Endothelial cell (in vitro differentiated cells): ENCODE measurements around the gene PFDN4. TPM values are rescaled to one million over a fixed set of nuclear protein-coding genes. Genes with fewer than 3 reads are reported as not detected.

ENCODE experiments used
- DNase-seq: peaks from one replicate; pipeline ENCODE4 v3.0.0; 2021; ENCODE audit warnings: low spot score
- H3K27ac Mint-ChIP-seq: one replicate; pipeline ENCODE4 v1.8.0; 2021; ENCODE audit warnings: mixed read lengths, inconsistent platforms; ENCODE audit not compliant: unreplicated experiment
- H3K27me3 Mint-ChIP-seq: one replicate; pipeline ENCODE4 v1.8.0; 2021; ENCODE audit warnings: mild to moderate bottlenecking, moderate library complexity, mixed read lengths, inconsistent platforms; ENCODE audit not compliant: unreplicated experiment
- H3K36me3 Mint-ChIP-seq: one replicate; pipeline ENCODE4 v1.8.0; 2021; ENCODE audit warnings: mild to moderate bottlenecking, low read depth, mixed read lengths, inconsistent platforms; ENCODE audit not compliant: unreplicated experiment
- H3K4me1 Mint-ChIP-seq: one replicate; pipeline ENCODE4 v1.8.0; 2021; ENCODE audit warnings: mild to moderate bottlenecking, mixed read lengths, inconsistent platforms; ENCODE audit not compliant: unreplicated experiment
- H3K4me3 Mint-ChIP-seq: one replicate; pipeline ENCODE4 v1.8.0; 2021; ENCODE audit warnings: mild to moderate bottlenecking, mixed read lengths, inconsistent platforms; ENCODE audit not compliant: unreplicated experiment
- H3K9me3 Mint-ChIP-seq: one replicate; pipeline ENCODE4 v1.8.0; 2021; ENCODE audit warnings: mixed read lengths, inconsistent platforms; ENCODE audit not compliant: unreplicated experiment
- total RNA-seq: library from RNA; stranded (reverse); fragmentation: NEBNext Ultra II Directional; extraction: Animal tissue kit (Norgen Biotek cat#: 25700); gene quantifications from one replicate; pipeline ENCODE4 v1.2.1, GENCODE V29; 2021; ENCODE audit not compliant: unreplicated experiment
- TF ChIP-seq, protein P1 (sequence below): fragments of 200-600 bp; sonication (generic); IDR thresholded peaks from one replicate; pipeline ENCODE4 v1.5.0; 2021; ENCODE audit warnings: antibody characterized with exemption; ENCODE audit not compliant: unreplicated experiment

Gene PFDN4
- total RNA-seq, 1 donor from 2014 or later: 43.7 TPM

DNA sequence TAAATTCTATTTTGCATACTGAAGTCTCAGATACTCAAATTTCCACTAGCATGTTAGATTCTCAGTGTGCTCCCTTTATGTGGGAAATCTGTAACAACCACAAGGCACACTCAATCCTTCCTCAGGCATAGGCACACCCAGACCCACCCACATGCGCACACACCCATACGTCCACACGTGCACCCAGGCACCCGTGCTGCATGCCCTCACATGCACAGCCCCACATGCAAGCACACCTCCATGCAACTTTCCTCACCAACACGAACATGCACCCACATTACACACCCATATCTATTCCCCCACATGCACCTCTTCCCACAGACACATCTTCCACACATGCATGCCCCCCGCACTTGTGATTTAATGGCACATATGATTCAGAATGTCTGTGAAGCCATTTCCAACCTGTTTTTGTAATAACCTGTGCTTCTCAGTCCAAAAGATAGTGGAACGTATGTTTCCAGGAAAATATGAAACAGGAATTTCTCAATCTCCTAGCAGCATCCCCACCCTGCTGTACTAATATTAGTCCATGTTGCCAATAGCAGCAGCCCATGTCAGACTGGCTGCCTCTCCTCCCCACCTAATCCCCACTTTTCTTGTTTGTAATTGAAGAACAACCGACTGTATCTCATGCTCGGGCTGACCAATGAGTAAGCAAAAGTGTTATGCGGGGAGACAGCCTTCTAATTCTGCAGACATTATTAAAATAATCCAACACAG, 22.8 kb upstream of the PFDN4 start:
- H3K27ac Mint-ChIP-seq: no peak overlapping the region
- no peak for DNase-seq
- peaks cover 4% of the 10 kb centered on the region for H3K27me3 Mint-ChIP-seq
- H3K9me3 Mint-ChIP-seq: no peaks in the 10 kb centered on the region
- no peaks in the 10 kb centered on the region for H3K4me1 Mint-ChIP-seq
- TF ChIP-seq, protein P1, sequence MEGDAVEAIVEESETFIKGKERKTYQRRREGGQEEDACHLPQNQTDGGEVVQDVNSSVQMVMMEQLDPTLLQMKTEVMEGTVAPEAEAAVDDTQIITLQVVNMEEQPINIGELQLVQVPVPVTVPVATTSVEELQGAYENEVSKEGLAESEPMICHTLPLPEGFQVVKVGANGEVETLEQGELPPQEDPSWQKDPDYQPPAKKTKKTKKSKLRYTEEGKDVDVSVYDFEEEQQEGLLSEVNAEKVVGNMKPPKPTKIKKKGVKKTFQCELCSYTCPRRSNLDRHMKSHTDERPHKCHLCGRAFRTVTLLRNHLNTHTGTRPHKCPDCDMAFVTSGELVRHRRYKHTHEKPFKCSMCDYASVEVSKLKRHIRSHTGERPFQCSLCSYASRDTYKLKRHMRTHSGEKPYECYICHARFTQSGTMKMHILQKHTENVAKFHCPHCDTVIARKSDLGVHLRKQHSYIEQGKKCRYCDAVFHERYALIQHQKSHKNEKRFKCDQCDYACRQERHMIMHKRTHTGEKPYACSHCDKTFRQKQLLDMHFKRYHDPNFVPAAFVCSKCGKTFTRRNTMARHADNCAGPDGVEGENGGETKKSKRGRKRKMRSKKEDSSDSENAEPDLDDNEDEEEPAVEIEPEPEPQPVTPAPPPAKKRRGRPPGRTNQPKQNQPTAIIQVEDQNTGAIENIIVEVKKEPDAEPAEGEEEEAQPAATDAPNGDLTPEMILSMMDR: no peak
- no peaks in the 10 kb centered on the region for H3K36me3 Mint-ChIP-seq
- H3K4me3 Mint-ChIP-seq: no peak overlapping the region

DNA sequence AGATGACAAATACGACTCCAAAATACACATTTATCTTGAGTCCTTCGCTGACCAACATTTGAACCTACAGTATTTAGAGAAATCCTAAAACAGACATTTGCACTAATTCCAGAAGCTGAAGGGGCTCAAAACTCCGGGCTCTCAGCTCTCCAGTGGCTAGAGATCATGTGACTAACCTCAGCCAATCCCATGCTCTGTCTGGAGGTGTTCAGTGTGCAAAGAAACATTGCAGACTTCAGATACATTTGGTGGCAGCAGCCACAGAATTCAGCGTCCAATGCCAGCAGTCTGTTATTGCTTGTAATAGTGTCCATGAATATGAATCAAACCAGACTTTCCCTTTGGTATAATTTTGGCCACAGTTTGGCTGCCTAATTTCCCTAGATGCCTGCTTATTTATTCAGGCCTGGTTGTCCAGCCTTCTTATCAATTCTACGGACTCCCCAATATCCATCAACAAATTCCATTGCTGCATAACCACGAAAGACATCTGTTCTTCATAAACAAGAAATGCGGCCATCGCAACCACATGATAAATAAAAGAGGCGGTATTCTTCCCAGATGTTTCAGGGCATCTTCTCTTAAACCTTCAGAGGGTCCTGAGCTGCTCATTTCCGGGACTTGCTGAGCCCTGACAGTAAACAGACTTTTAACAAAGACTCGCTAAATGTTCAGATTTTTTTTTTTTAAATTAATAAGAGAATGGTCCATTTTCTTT, 19.6 kb upstream of the PFDN4 start:
- Mint-ChIP-seq H3K36me3 (no peaks in the 10 kb centered on the region), H3K27me3 (peaks cover 2% of the 10 kb centered on the region), H3K4me1 (no peaks in the 10 kb centered on the region), H3K27ac (no peak overlapping the region), H3K4me3 (no peak overlapping the region), H3K9me3 (no peaks in the 10 kb centered on the region)
- no peak for DNase-seq
- TF ChIP-seq, protein P1: no peak

- no peaks in the 10 kb centered on the region for H3K4me1 Mint-ChIP-seq
- no peaks in the 10 kb centered on the region for H3K36me3 Mint-ChIP-seq
- H3K27ac Mint-ChIP-seq: no peak overlapping the region
- no peak overlapping the region for H3K4me3 Mint-ChIP-seq
- peaks cover 2% of the 10 kb centered on the region for H3K27me3 Mint-ChIP-seq
- TF ChIP-seq, protein P1: no peak
- DNase-seq: no peak
- no peaks in the 10 kb centered on the region for H3K9me3 Mint-ChIP-seq
Measured at GRCh38 chr20:54189630-54190029, 18.3 kb upstream of the PFDN4 start.

GRCh38 chr20:54190217-54190616, 17.7 kb upstream of the PFDN4 start:
- TF ChIP-seq, protein P1: no peak

DNA sequence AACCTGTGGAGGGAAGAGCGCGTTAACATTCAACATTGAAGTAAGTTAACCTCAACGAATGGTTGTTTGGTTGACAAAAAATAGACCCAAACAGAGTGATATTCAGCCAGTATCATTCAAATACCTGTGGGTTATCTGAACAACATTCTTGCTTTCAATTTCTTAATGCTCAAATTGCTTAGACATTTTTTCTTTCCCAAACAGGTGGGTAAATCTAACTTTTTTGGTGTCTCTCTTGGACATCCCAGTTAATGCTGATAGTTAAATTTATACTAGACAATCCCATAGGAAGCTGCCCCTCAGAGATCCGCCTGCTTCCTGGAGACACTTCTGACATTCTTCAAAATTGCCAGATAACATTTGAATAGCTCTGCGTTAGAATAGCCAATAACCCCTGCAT, 14.1 kb upstream of the PFDN4 start:
- H3K4me1 Mint-ChIP-seq: no peaks in the 10 kb centered on the region
- H3K27me3 Mint-ChIP-seq: no peaks in the 10 kb centered on the region
- H3K9me3 Mint-ChIP-seq: no peaks in the 10 kb centered on the region
- H3K36me3 Mint-ChIP-seq: no peaks in the 10 kb centered on the region
- H3K27ac Mint-ChIP-seq: no peak overlapping the region
- DNase-seq: no peak
- no peak overlapping the region for H3K4me3 Mint-ChIP-seq
- TF ChIP-seq, protein P1: no peak

More at GRCh38 chr20:54190217-54190616, 17.7 kb upstream of the PFDN4 start:
- peaks cover 2% of the 10 kb centered on the region for H3K27me3 Mint-ChIP-seq
- H3K36me3 Mint-ChIP-seq: no peaks in the 10 kb centered on the region
- no peak overlapping the region for H3K27ac Mint-ChIP-seq
- H3K9me3 Mint-ChIP-seq: no peaks in the 10 kb centered on the region
- no peaks in the 10 kb centered on the region for H3K4me1 Mint-ChIP-seq
- no peak overlapping the region for H3K4me3 Mint-ChIP-seq
- DNase-seq: no peak
